ENCODE measurements around the gene GPRASP3. TPM values are rescaled to one million over a fixed set of nuclear protein-coding genes. Genes with fewer than 3 reads are reported as not detected.

The GPRASP3 gene
- total and polyA plus RNA-seq, 4 donors: 0.47 to 3.5 (median 1.9) TPM

DNA sequence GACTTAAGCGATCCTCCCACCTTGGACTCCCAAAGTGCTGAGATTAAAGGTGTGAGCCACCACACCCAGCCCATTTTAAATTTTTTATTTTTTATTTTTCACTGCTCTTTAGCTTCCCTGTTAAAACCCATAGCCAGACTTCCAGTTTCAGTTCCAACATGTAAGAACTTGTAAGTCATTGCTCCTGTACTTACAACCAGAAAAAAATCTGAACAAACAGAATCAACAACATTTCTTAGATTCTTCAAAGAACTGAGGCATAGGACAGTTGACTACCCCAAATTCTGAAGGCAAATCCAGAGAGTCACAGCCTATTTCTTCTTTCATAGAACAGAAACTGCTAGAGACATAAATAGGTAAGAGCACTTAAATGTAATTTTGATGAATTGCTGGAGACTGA, 8.1 kb downstream of the GPRASP3 start:
- WGBS: 100% methylated on average over 1 of the region's 1 CpG
- TF ChIP-seq HNF4A (conservative IDR thresholded peaks at IDR 0.05) (no peak), NR2F2 (IDR thresholded peaks at IDR 0.05) (no peak), GABPA (IDR thresholded peaks at IDR 0.05 in 1 of 2, conservative IDR thresholded peaks at IDR 0.05 in 1 of 2) (no peak), HNF4G (IDR thresholded peaks at IDR 0.05) (no peak), FOXA1 (IDR thresholded peaks at IDR 0.05) (no peak), FOXA2 (IDR thresholded peaks at IDR 0.05) (no peak)
- TF ChIP-seq, protein P1, sequence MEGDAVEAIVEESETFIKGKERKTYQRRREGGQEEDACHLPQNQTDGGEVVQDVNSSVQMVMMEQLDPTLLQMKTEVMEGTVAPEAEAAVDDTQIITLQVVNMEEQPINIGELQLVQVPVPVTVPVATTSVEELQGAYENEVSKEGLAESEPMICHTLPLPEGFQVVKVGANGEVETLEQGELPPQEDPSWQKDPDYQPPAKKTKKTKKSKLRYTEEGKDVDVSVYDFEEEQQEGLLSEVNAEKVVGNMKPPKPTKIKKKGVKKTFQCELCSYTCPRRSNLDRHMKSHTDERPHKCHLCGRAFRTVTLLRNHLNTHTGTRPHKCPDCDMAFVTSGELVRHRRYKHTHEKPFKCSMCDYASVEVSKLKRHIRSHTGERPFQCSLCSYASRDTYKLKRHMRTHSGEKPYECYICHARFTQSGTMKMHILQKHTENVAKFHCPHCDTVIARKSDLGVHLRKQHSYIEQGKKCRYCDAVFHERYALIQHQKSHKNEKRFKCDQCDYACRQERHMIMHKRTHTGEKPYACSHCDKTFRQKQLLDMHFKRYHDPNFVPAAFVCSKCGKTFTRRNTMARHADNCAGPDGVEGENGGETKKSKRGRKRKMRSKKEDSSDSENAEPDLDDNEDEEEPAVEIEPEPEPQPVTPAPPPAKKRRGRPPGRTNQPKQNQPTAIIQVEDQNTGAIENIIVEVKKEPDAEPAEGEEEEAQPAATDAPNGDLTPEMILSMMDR (IDR thresholded peaks at IDR 0.05; ENCODE audit: low read depth, low read length, missing input control): no peak

GRCh38 chrX:102739657-102740056, 19.1 kb downstream of the GPRASP3 start:
- no peaks in the 10 kb centered on the region for H3K4me1 ChIP-seq (ENCODE audit: control insufficient read depth in 4 of 4, insufficient read depth in 4 of 4, low read length in 3 of 4)
- 82% methylated on average over 7 of the region's 7 CpGs for WGBS
- no peak overlapping the region for H3K4me3 ChIP-seq (ENCODE audit: low read depth in 1 of 3, low read length in 3 of 3)
- H3K9me3 ChIP-seq (ENCODE audit: control insufficient read depth in 4 of 4, low read length in 3 of 4): no peaks in the 10 kb centered on the region
- H3K36me3 ChIP-seq (ENCODE audit: control insufficient read depth in 4 of 4, insufficient read depth in 3 of 4, low read depth in 1 of 4, low read length in 3 of 4): no peaks in the 10 kb centered on the region
- H3K9ac ChIP-seq (ENCODE audit: low read depth in 1 of 2, low read length in 2 of 2): no peak overlapping the region
- no peak overlapping the region for H3K27ac ChIP-seq (ENCODE audit: low read depth in 1 of 2, low read length in 2 of 2)
- H3K27me3 ChIP-seq (ENCODE audit: control insufficient read depth in 4 of 4, insufficient read depth in 4 of 4, low read length in 3 of 4): no peaks in the 10 kb centered on the region
- DNase-seq (ENCODE audit: low spot score): no peak
- TF ChIP-seq TAF1 (conservative IDR thresholded peaks at IDR 0.05) (no peak), MAX (IDR thresholded peaks at IDR 0.05) (no peak), NR2F2 (IDR thresholded peaks at IDR 0.05) (no peak), RAD21 (IDR thresholded peaks at IDR 0.05) (no peak), RXRA (IDR thresholded peaks at IDR 0.05) (no peak), GABPA (IDR thresholded peaks at IDR 0.05 in 1 of 2, conservative IDR thresholded peaks at IDR 0.05 in 1 of 2) (no peak), REST (IDR thresholded peaks at IDR 0.05) (no peak)

More for the DNA sequence above, 8.1 kb downstream of the GPRASP3 start:
- Histone ChIP-seq H3K4me3 (ENCODE audit: low read depth in 1 of 3, low read length in 3 of 3) (no peak overlapping the region), H3K4me1 (ENCODE audit: control insufficient read depth in 4 of 4, insufficient read depth in 4 of 4, low read length in 3 of 4) (no peaks in the 10 kb centered on the region), H3K36me3 (ENCODE audit: control insufficient read depth in 4 of 4, insufficient read depth in 3 of 4, low read depth in 1 of 4, low read length in 3 of 4) (no peaks in the 10 kb centered on the region), H3K27me3 (ENCODE audit: control insufficient read depth in 4 of 4, insufficient read depth in 4 of 4, low read length in 3 of 4) (peaks cover 0 to 2% (median 0%) of the 10 kb centered on the region in 4 donors), H3K9ac (ENCODE audit: low read depth in 1 of 2, low read length in 2 of 2) (no peak overlapping the region), H3K27ac (ENCODE audit: low read depth in 1 of 2, low read length in 2 of 2) (no peak overlapping the region), H3K9me3 (ENCODE audit: control insufficient read depth in 4 of 4, low read length in 3 of 4) (no peaks in the 10 kb centered on the region)
- no peak for DNase-seq (ENCODE audit: low spot score)

GRCh38 chrX:102744307-102744706, 23.8 kb downstream of the GPRASP3 start:
- Histone ChIP-seq H3K36me3 (ENCODE audit: control insufficient read depth in 4 of 4, insufficient read depth in 3 of 4, low read depth in 1 of 4, low read length in 3 of 4) (no peaks in the 10 kb centered on the region), H3K4me3 (ENCODE audit: low read depth in 1 of 3, low read length in 3 of 3) (no peak overlapping the region), H3K27me3 (ENCODE audit: control insufficient read depth in 4 of 4, insufficient read depth in 4 of 4, low read length in 3 of 4) (no peaks in the 10 kb centered on the region), H3K27ac (ENCODE audit: low read depth in 1 of 2, low read length in 2 of 2) (no peak overlapping the region), H3K9ac (ENCODE audit: low read depth in 1 of 2, low read length in 2 of 2) (no peak overlapping the region), H3K4me1 (ENCODE audit: control insufficient read depth in 4 of 4, insufficient read depth in 4 of 4, low read length in 3 of 4) (peaks cover 0 to 5% (median 0%) of the 10 kb centered on the region in 4 donors), H3K9me3 (ENCODE audit: control insufficient read depth in 4 of 4, low read length in 3 of 4) (no peaks in the 10 kb centered on the region)
- 97% methylated on average over 1 of the region's 1 CpG for WGBS
- no peak for DNase-seq (ENCODE audit: low spot score)
- TF ChIP-seq NR2F2 (IDR thresholded peaks at IDR 0.05): no peak
- TF ChIP-seq HNF4G (IDR thresholded peaks at IDR 0.05): no peak
- TF ChIP-seq RXRA (IDR thresholded peaks at IDR 0.05): no peak
- TF ChIP-seq RAD21 (IDR thresholded peaks at IDR 0.05): no peak
- no peak for TF ChIP-seq GABPA (IDR thresholded peaks at IDR 0.05 in 1 of 2, conservative IDR thresholded peaks at IDR 0.05 in 1 of 2)
- no peak for TF ChIP-seq SP1 (IDR thresholded peaks at IDR 0.05)
- no peak for TF ChIP-seq YY1 (IDR thresholded peaks at IDR 0.05)
- TF ChIP-seq ZBTB33 (IDR thresholded peaks at IDR 0.05): no peak
- no peak for TF ChIP-seq TAF1 (conservative IDR thresholded peaks at IDR 0.05)
- TF ChIP-seq MAX (IDR thresholded peaks at IDR 0.05): no peak
- TF ChIP-seq HNF4A (conservative IDR thresholded peaks at IDR 0.05): no peak
- no peak for TF ChIP-seq FOXA1 (IDR thresholded peaks at IDR 0.05)
- no peak for TF ChIP-seq EGR1 (IDR thresholded peaks at IDR 0.05; ENCODE audit: low read depth in 2 of 2)

Measured in liver (tissue), 9 donors.